HUES6 (cell line): ENCODE results near the gene NDUFS8.

ENCODE experiments used
- H3K27ac ChIP-seq: 2 replicates; pipeline ENCODE4 v1.7.0; 2013; ENCODE audit warnings: low read depth, mild to moderate bottlenecking, low read length, inconsistent platforms
- H3K27me3 ChIP-seq: 2 replicates; pipeline ENCODE4 v1.6.1; 2013; ENCODE audit warnings: low read length; ENCODE audit not compliant: control insufficient read depth, insufficient read depth
- H3K36me3 ChIP-seq: 2 replicates; pipeline ENCODE4 v1.6.1; 2013; ENCODE audit warnings: low read length; ENCODE audit not compliant: control insufficient read depth, insufficient read depth
- H3K4me1 ChIP-seq: 2 replicates; pipeline ENCODE4 v1.6.1; 2013; ENCODE audit warnings: low read length; ENCODE audit not compliant: control insufficient read depth, insufficient read depth
- H3K4me3 ChIP-seq: 2 replicates; pipeline ENCODE4 v1.5.1; 2013; ENCODE audit warnings: low read depth, low read length
- H3K9ac ChIP-seq: one replicate; pipeline ENCODE4 v1.6.1; 2013; ENCODE audit warnings: mild to moderate bottlenecking, low read length
- H3K9me3 ChIP-seq: 2 replicates; pipeline ENCODE4 v1.6.1; 2013; ENCODE audit warnings: low read depth, low read length; ENCODE audit not compliant: control insufficient read depth, insufficient read depth

NDUFS8 gene

GRCh38 chr11:68048681-68049508, 18.4 kb downstream of the NDUFS8 start:
- no peaks in the 10 kb centered on the region for H3K9me3 ChIP-seq
- no peaks in the 10 kb centered on the region for H3K27me3 ChIP-seq
- peaks cover 5% of the 10 kb centered on the region; the same call in 1 of the 2 replicates for H3K4me1 ChIP-seq
- no peak overlapping the region for H3K27ac ChIP-seq
- H3K9ac ChIP-seq, result no peak overlapping the region
- H3K4me3 ChIP-seq, result no peak overlapping the region
- H3K36me3 ChIP-seq, result peaks cover 35% of the 10 kb centered on the region

DNA sequence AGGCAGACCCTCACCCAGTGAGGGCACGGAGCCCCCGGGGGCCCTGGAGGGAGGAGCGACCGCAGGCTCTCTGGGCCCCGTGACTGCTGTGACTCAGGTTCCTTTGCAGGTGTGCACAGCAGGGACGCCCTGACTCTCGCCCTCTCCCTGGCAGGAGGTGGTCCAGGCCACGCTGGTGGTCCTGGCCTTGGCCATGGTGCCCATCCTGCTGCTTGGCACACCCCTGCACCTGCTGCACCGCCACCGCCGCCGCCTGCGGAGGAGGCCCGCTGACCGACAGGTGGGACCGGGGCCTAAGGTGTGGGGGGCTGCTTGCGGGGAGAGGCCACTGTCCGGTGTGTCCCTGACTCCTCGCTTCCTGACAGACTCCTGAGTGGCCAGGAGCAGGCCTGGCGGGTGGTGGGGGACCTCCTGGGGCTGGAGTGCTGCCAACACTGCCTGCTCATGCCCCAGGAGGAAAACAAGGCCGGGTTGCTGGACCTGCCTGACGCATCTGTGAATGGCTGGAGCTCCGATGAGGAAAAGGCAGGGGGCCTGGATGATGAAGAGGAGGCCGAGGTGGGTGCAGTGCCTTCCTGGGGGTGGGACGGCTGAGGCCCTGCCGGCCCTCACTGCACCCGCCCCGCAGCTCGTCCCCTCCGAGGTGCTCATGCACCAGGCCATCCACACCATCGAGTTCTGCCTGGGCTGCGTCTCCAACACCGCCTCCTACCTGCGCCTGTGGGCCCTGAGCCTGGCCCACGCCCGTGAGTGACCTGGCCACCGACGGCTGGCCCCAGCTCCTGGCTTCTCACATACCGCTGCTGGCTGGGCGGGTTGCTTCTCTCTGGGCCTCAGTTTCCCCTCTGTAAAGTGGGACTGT, 19.3 kb downstream of the NDUFS8 start:
- peaks cover 41% of the 10 kb centered on the region for H3K36me3 ChIP-seq
- H3K4me1 ChIP-seq, result no peaks in the 10 kb centered on the region
- no peak overlapping the region for H3K9ac ChIP-seq
- no peaks in the 10 kb centered on the region for H3K9me3 ChIP-seq
- H3K27ac ChIP-seq, result no peak overlapping the region
- no peaks in the 10 kb centered on the region for H3K27me3 ChIP-seq
- H3K4me3 ChIP-seq, result no peak overlapping the region

DNA sequence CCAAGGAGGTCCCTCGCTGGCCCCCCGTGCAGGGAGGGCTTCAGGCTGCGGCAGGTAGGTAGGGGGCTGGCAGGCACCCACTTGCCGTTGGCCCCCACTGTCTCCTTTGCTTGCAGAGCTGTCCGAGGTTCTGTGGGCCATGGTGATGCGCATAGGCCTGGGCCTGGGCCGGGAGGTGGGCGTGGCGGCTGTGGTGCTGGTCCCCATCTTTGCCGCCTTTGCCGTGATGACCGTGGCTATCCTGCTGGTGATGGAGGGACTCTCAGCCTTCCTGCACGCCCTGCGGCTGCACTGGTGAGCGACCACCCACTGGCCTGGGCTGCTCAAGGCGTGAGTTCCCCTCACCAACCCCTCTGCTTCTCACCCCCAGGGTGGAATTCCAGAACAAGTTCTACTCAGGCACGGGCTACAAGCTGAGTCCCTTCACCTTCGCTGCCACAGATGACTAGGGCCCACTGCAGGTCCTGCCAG, 19.9 kb downstream of the NDUFS8 start:
- Histone ChIP-seq H3K4me1 (no peaks in the 10 kb centered on the region), H3K27me3 (no peaks in the 10 kb centered on the region), H3K9ac (no peak overlapping the region), H3K4me3 (no peak overlapping the region), H3K36me3 (peaks cover 39% of the 10 kb centered on the region), H3K9me3 (no peaks in the 10 kb centered on the region), H3K27ac (no peak overlapping the region)

DNA sequence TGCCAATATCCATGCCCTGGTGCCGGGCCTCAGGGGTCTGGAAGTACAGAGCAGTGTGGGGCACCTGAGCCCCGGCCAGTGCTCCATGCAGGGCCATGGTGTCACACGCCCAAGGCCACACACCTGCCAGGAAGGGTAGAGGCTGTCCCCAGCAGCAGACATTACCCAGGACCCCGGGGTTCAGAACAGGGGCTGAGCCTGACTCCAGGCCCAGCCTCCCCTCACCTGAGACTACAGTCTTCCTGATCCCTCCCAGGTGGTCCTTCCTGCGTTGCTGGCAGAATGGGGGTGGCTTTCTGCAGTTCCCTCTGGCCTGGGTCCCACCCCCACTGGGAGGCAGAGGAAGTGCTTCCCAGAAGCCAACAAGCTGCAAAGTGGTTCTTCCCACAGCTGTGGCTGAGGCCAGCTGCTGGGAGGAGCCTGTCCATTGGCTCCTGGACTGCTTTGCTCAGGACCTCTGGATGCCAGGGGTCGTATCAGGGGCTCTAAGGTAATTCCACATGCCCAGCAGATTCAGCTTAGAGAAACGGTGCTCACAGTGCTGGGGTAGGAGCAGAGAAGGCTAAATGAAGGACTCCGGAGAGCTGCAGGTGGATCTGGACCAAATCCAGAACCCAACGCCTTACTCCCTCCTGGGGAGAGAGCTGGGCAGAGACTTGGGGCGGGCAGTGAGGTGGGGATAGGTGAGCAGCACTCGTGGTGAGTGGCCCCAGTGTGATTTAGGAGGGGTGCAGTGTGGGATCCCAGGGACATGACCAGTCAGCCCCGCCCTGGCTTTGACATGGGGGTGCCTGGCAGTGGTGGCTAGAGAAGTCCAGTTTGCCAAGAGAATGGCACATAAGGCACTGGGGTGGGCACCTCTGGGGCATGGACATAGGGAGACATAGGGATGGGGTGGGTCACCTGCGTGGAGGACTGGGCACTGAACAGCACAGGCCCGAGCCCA, 21.0 kb downstream of the NDUFS8 start:
- Histone ChIP-seq H3K36me3 (peaks cover 33% of the 10 kb centered on the region), H3K27me3 (no peaks in the 10 kb centered on the region), H3K4me1 (no peaks in the 10 kb centered on the region), H3K9me3 (no peaks in the 10 kb centered on the region), H3K9ac (no peak overlapping the region), H3K27ac (no peak overlapping the region), H3K4me3 (no peak overlapping the region)

- Histone ChIP-seq H3K9me3 (no peaks in the 10 kb centered on the region), H3K27ac (no peak overlapping the region), H3K4me1 (no peaks in the 10 kb centered on the region), H3K36me3 (peaks cover 33% of the 10 kb centered on the region), H3K4me3 (no peak overlapping the region), H3K9ac (no peak overlapping the region), H3K27me3 (no peaks in the 10 kb centered on the region)
These were observed 21.8 kb downstream of the NDUFS8 start for GRCh38 chr11:68052137-68052873.

DNA sequence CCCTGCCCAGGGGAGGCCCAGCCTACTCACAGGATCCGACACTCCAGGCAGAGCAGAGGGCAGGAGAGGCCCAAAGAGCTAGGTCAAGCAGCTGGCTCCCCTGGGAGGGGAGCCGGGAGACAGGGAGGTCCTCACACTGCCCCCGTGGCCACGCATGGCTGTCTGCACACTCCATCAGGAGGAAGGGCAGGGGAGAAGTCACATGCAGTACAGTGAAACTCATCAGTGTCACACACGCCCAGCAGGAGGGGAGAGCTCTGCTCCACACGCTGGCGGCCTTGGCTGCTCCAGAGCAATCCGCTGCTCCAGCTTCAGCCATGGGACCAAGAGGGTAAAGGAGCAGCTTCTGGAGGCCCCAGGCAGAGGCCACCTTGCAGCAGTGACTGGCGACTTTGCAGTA, 22.6 kb downstream of the NDUFS8 start:
- Histone ChIP-seq H3K36me3 (peaks cover 41% of the 10 kb centered on the region), H3K9me3 (no peaks in the 10 kb centered on the region), H3K9ac (no peak overlapping the region), H3K27me3 (no peaks in the 10 kb centered on the region), H3K4me3 (no peak overlapping the region), H3K27ac (no peak overlapping the region), H3K4me1 (no peaks in the 10 kb centered on the region)

GRCh38 chr11:68053981-68054812, 23.7 kb downstream of the NDUFS8 start:
- no peak overlapping the region for H3K4me3 ChIP-seq
- H3K36me3 ChIP-seq, result peaks cover 51% of the 10 kb centered on the region
- H3K9ac ChIP-seq, result no peak overlapping the region
- H3K4me1 ChIP-seq, result no peaks in the 10 kb centered on the region
- H3K27me3 ChIP-seq, result no peaks in the 10 kb centered on the region
- H3K9me3 ChIP-seq, result no peaks in the 10 kb centered on the region
- H3K27ac ChIP-seq, result no peak overlapping the region

- Histone ChIP-seq H3K4me1 (no peaks in the 10 kb centered on the region), H3K27me3 (no peaks in the 10 kb centered on the region), H3K4me3 (no peak overlapping the region), H3K9me3 (no peaks in the 10 kb centered on the region), H3K9ac (no peak overlapping the region), H3K27ac (no peak overlapping the region), H3K36me3 (peaks cover 62% of the 10 kb centered on the region)
These were observed 26.1 kb downstream of the NDUFS8 start for GRCh38 chr11:68056317-68057285.

DNA sequence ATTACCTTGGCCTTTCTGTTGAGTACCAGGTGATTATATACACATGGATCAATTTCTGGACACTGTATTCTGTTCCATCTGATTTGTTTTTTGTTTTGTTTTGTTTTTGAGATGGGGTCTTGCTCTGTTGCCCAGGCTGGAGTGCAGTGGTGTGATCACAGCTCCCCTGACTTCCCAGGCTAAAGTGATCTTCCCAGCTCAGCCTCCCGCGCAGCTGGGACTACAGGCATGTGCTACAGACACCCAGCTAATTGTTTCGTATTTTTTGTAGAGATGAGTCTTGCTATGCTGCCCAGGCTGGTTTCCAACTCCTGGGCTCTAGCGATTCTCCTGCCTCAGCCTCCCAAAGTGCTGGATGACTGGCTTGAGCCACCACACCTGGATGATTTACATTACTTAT, 27.3 kb downstream of the NDUFS8 start:
- H3K4me3 ChIP-seq, result no peak overlapping the region
- no peaks in the 10 kb centered on the region for H3K27me3 ChIP-seq
- H3K9me3 ChIP-seq, result no peaks in the 10 kb centered on the region
- no peak overlapping the region for H3K27ac ChIP-seq
- no peak overlapping the region for H3K9ac ChIP-seq
- no peaks in the 10 kb centered on the region for H3K4me1 ChIP-seq
- H3K36me3 ChIP-seq, result peaks cover 67% of the 10 kb centered on the region
